Measurements from ENCODE around the gene SLC9A8. TPM values are rescaled to one million over a fixed set of nuclear protein-coding genes. Genes with fewer than 3 reads are reported as not detected.

SLC9A8 gene
- total and polyA plus RNA-seq, 2 of the 8 experiments (the other 6 are each of a cell fraction or from before 2014, with no cell fraction given) = 3.2 to 6.2 TPM

DNA sequence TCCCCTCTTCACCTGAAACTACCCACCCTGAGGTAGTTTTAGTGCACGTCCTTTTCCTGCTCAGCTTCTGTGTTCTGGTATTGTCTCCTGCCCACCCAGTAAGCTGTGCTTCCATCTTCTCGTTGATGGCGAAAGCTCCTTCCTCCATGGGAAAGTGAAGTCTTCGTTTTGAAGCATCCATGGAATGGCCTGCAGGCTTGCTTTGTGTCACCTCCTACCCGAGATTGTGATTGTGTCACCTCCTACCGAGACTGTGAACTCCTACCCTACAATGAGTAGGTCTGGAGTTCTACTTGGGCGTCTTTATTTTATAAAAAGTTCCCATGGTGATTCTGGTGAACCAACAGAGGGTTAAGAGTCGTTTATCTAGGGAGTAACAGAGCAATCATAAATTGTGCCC is 25.9 kb downstream of the SLC9A8 start:
- Histone ChIP-seq H3K18ac (ENCODE audit: extremely low read depth, low read length) (no peak overlapping the region), H4K8ac (ENCODE audit: extremely low read depth, insufficient read depth, low read length) (no peak overlapping the region), H2BK5ac (ENCODE audit: low read depth, low read length) (no peak overlapping the region), H3K36me3 (ENCODE audit: control insufficient read depth in 2 of 4, insufficient read depth in 4 of 4, low read length in 3 of 4) (no peaks in the 10 kb centered on the region), H3K9ac (replicated peaks in 1 of 4; ENCODE audit: extremely low read depth in 1 of 4, low read depth in 3 of 4, low read length in 3 of 4) (no peak overlapping the region), H2BK12ac (ENCODE audit: low read depth, low read length) (no peak overlapping the region), H3K23me2 (ENCODE audit: low read depth, low read length) (no peaks in the 10 kb centered on the region), H3K9me3 (ENCODE audit: insufficient read depth in 2 of 2, low read depth in 1 of 2, low read length in 1 of 2) (peaks cover 0 to 7% of the 10 kb centered on the region in 2 experiments; a peak in 1 of 4 replicates), H3K4me2 (ENCODE audit: insufficient read depth in 1 of 2, low read depth in 2 of 2, low read length in 2 of 2) (no peak overlapping the region), H3K79me2 (ENCODE audit: control insufficient read depth in 1 of 2, insufficient read depth in 2 of 2, low read length in 2 of 2) (no peaks in the 10 kb centered on the region), H2BK15ac (ENCODE audit: low read length) (no peak overlapping the region), H2BK120ac (replicated peaks; ENCODE audit: low read depth, low read length) (no peak overlapping the region), H3K23ac (ENCODE audit: insufficient read length) (no peak overlapping the region), H3K56ac (replicated peaks; ENCODE audit: insufficient read length, low read depth, low read length) (no peak overlapping the region), H2BK20ac (ENCODE audit: low read length) (no peak overlapping the region), H3K79me1 (ENCODE audit: low read depth, low read length) (no peaks in the 10 kb centered on the region), H2AFZ (ENCODE audit: low read length) (no peak overlapping the region), H3K4me3 (ENCODE audit: extremely low read depth in 1 of 4, insufficient read depth in 2 of 4, low read depth in 3 of 4, low read length in 4 of 4) (no peak overlapping the region), H3K27me3 (replicated peaks in 1 of 4; ENCODE audit: control insufficient read depth in 3 of 4, extremely low read depth in 1 of 4, insufficient read depth in 3 of 4, low read length in 3 of 4) (no peaks in the 10 kb centered on the region), H4K20me1 (replicated peaks in 1 of 2; ENCODE audit: control insufficient read depth in 1 of 2, insufficient read depth in 2 of 2, low read length in 2 of 2) (no peaks in the 10 kb centered on the region), H3K14ac (ENCODE audit: insufficient read length) (no peak overlapping the region), H3K4ac (replicated peaks; ENCODE audit: insufficient read length, low read depth, low read length) (no peak overlapping the region), H2AK5ac (ENCODE audit: low read depth, low read length) (no peak overlapping the region), H3K27ac (ENCODE audit: low read depth, low read length) (no peak overlapping the region), H4K5ac (ENCODE audit: insufficient read length, low read depth, low read length) (peak overlapping the region; percentile 5), H4K91ac (replicated peaks; ENCODE audit: insufficient read length, low read length) (no peak overlapping the region), H3K4me1 (replicated peaks in 1 of 4; ENCODE audit: control insufficient read depth in 3 of 4, insufficient read depth in 4 of 4, low read length in 3 of 4) (no peaks in the 10 kb centered on the region; a peak in 1 of 7 replicates)
- FAIRE-seq (no peak), DNase-seq (ENCODE audit: low read depth in 1 of 2, low spot score in 2 of 2) (no peak)
- TF ChIP-seq SP1 (IDR thresholded peaks at IDR 0.05; ENCODE audit: low read depth, low read length) = no peak
- no peak for TF ChIP-seq SUZ12 (IDR thresholded peaks at IDR 0.05; ENCODE audit: low read length)
- TF ChIP-seq SIRT6 (IDR thresholded peaks at IDR 0.05; ENCODE audit: low read length) = no peak
- TF ChIP-seq RXRA (IDR thresholded peaks at IDR 0.05; ENCODE audit: insufficient read depth, low read depth, low read length) = no peak
- ChIA-PET CTCF (ENCODE audit: partially characterized antibody) (interaction anchor here (0.5 to 2.1 kb wide), 6 partner anchors 30 to 318 kb away, joined by 3 to 5 read pairs (median 4); no protein-coding TSS in a partner anchor), POLR2A (ENCODE audit: partially characterized antibody) (interaction anchor here (0.9 to 2.3 kb wide), 3 partner anchors 13 to 24 kb away, joined by 4 to 7 read pairs (median 5); no protein-coding TSS in a partner anchor)
- 84% methylated on average over 8 of the region's 8 CpGs; no CpG with 5 or more reads in 1 of the 2 experiments for WGBS, 2 experiments (ENCODE audit: extremely low coverage in 1 of 2, insufficient coverage in 1 of 2, insufficient read length in 1 of 2, insufficient replicate concordance in 2 of 2, low coverage in 1 of 2, low lambda C conversion rate in 2 of 2, missing lambda C conversion rate in 1 of 2)

All from H1 (cell line).